Endothelial cell of umbilical vein (primary cell): ENCODE measurements around the gene CACNA1E.

Experiments used
- CTCF ChIP-seq, 2 donors: IDR thresholded peaks; 1 replicate in 1 of 2; 2 replicates in 1 of 2; pipeline ENCODE4 v1.5.1; 2011; ENCODE audit warnings: low read length in 2 of 2, mild to moderate bottlenecking in 2 of 2, moderate library complexity in 2 of 2, control low read depth in 1 of 2, inconsistent platforms in 1 of 2, low read depth in 1 of 2; ENCODE audit not compliant: insufficient read depth in 1 of 2; ENCODE audit errors: extremely low read depth in 1 of 2
- POLR2A ChIP-seq: IDR thresholded peaks from 2 replicates; pipeline ENCODE4 v1.6.1; 2012; ENCODE audit warnings: low read depth, mild to moderate bottlenecking, control low read depth, low read length

- no peak for TF ChIP-seq POLR2A
- TF ChIP-seq CTCF (IDR thresholded peaks at IDR 0.05; ENCODE audit: extremely low read depth in 1 of 2, insufficient read depth in 1 of 2, low read depth in 1 of 2, low read length in 2 of 2), result no peak
Measured at GRCh38 chr1:181680871-181681270, 197.6 kb downstream of the CACNA1E start.
